Measurements from ENCODE around the gene EXOC6B.

Gene EXOC6B

GRCh38 chr2:72349016-72349415 lies 476.8 kb downstream of the EXOC6B start:
- no peak overlapping the region for H2AFZ ChIP-seq (ENCODE audit: low read depth, low read length)
- TF ChIP-seq CTCF (IDR thresholded peaks at IDR 0.05; ENCODE audit: low read depth, low read length) (no peak), EZH2phosphoT487 (IDR thresholded peaks at IDR 0.05; ENCODE audit: low read depth) (no peak)
- no peak overlapping the region for H3K4me3 ChIP-seq (ENCODE audit: low read length)
- no peak overlapping the region for H3K4me2 ChIP-seq (ENCODE audit: low read length)
- H3K27me3 ChIP-seq (ENCODE audit: low read depth, low read length), result no peaks in the 10 kb centered on the region
- no peaks in the 10 kb centered on the region for H3K4me1 ChIP-seq (ENCODE audit: low read length)
- H4K20me1 ChIP-seq (ENCODE audit: insufficient read depth, low read length), result no peaks in the 10 kb centered on the region
- H3K36me3 ChIP-seq (replicated peaks; ENCODE audit: low read depth, low read length), result no peaks in the 10 kb centered on the region
- H3K9ac ChIP-seq (ENCODE audit: low read length), result no peak overlapping the region
- no peaks in the 10 kb centered on the region for H3K9me3 ChIP-seq (ENCODE audit: insufficient read depth, low read length)
- no peaks in the 10 kb centered on the region for H3K79me2 ChIP-seq (ENCODE audit: low read length)
- H3K27ac ChIP-seq (ENCODE audit: low read length), result no peak overlapping the region

DNA sequence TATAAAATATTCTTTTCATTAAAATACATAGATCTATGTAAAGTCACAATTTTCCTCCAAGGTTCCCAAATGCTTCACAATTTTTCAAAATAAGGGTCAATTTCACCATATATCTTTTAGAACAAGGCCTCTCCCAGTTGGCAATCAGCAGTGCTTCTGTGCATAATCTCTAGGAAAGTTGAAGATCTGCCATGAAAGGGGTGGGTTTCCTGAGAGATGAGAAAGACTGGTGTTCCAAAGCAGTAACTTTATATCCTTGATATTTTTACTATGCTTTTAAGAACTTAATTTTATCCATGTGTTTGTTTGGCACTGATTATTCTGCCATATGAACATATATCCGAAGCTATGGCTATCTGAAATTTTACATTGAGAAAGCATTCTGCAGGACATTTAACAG lies 478.8 kb downstream of the EXOC6B start:
- Histone ChIP-seq H3K27ac (ENCODE audit: low read length) (no peak overlapping the region), H3K4me1 (ENCODE audit: low read length) (no peaks in the 10 kb centered on the region), H3K4me3 (ENCODE audit: low read length) (no peak overlapping the region), H3K27me3 (ENCODE audit: low read depth, low read length) (no peaks in the 10 kb centered on the region), H3K4me2 (ENCODE audit: low read length) (no peak overlapping the region), H3K9ac (ENCODE audit: low read length) (no peak overlapping the region), H2AFZ (ENCODE audit: low read depth, low read length) (no peak overlapping the region), H4K20me1 (ENCODE audit: insufficient read depth, low read length) (no peaks in the 10 kb centered on the region), H3K9me3 (ENCODE audit: insufficient read depth, low read length) (no peaks in the 10 kb centered on the region), H3K79me2 (ENCODE audit: low read length) (no peaks in the 10 kb centered on the region), H3K36me3 (replicated peaks; ENCODE audit: low read depth, low read length) (no peaks in the 10 kb centered on the region)
- no peak for TF ChIP-seq CTCF (IDR thresholded peaks at IDR 0.05; ENCODE audit: low read depth, low read length)

- Histone ChIP-seq H4K20me1 (ENCODE audit: insufficient read depth, low read length) (no peaks in the 10 kb centered on the region), H3K4me3 (ENCODE audit: low read length) (no peak overlapping the region), H3K79me2 (ENCODE audit: low read length) (no peaks in the 10 kb centered on the region), H3K36me3 (replicated peaks; ENCODE audit: low read depth, low read length) (no peaks in the 10 kb centered on the region), H3K9ac (ENCODE audit: low read length) (no peak overlapping the region), H3K4me1 (ENCODE audit: low read length) (no peaks in the 10 kb centered on the region), H3K27ac (ENCODE audit: low read length) (no peak overlapping the region), H3K27me3 (ENCODE audit: low read depth, low read length) (no peaks in the 10 kb centered on the region), H3K9me3 (ENCODE audit: insufficient read depth, low read length) (no peaks in the 10 kb centered on the region), H3K4me2 (ENCODE audit: low read length) (no peak overlapping the region), H2AFZ (ENCODE audit: low read depth, low read length) (no peak overlapping the region)
- TF ChIP-seq EZH2phosphoT487 (IDR thresholded peaks at IDR 0.05; ENCODE audit: low read depth) (no peak), CTCF (IDR thresholded peaks at IDR 0.05; ENCODE audit: low read depth, low read length) (no peak)
Observed at GRCh38 chr2:72341639-72342038, 484.2 kb downstream of the EXOC6B start.

GRCh38 chr2:72340665-72341064 lies 485.2 kb downstream of the EXOC6B start:
- Histone ChIP-seq H3K27ac (ENCODE audit: low read length) (no peak overlapping the region), H4K20me1 (ENCODE audit: insufficient read depth, low read length) (no peaks in the 10 kb centered on the region), H3K9me3 (ENCODE audit: insufficient read depth, low read length) (no peaks in the 10 kb centered on the region), H3K4me1 (ENCODE audit: low read length) (no peaks in the 10 kb centered on the region), H3K36me3 (replicated peaks; ENCODE audit: low read depth, low read length) (no peaks in the 10 kb centered on the region), H3K27me3 (ENCODE audit: low read depth, low read length) (no peaks in the 10 kb centered on the region), H2AFZ (ENCODE audit: low read depth, low read length) (no peak overlapping the region), H3K79me2 (ENCODE audit: low read length) (no peaks in the 10 kb centered on the region), H3K4me3 (ENCODE audit: low read length) (no peak overlapping the region), H3K4me2 (ENCODE audit: low read length) (no peak overlapping the region), H3K9ac (ENCODE audit: low read length) (no peak overlapping the region)
- no peak for TF ChIP-seq EZH2phosphoT487 (IDR thresholded peaks at IDR 0.05; ENCODE audit: low read depth)

- H2AFZ ChIP-seq (ENCODE audit: low read depth, low read length), result no peak overlapping the region
- no peak overlapping the region for H3K4me3 ChIP-seq (ENCODE audit: low read length)
- H3K27ac ChIP-seq (ENCODE audit: low read length), result no peak overlapping the region
- H3K4me2 ChIP-seq (ENCODE audit: low read length), result no peak overlapping the region
- no peaks in the 10 kb centered on the region for H3K9me3 ChIP-seq (ENCODE audit: insufficient read depth, low read length)
- TF ChIP-seq EZH2phosphoT487 (IDR thresholded peaks at IDR 0.05; ENCODE audit: low read depth), result no peak
- no peak for TF ChIP-seq CTCF (IDR thresholded peaks at IDR 0.05; ENCODE audit: low read depth, low read length)
- no peaks in the 10 kb centered on the region for H3K36me3 ChIP-seq (replicated peaks; ENCODE audit: low read depth, low read length)
- H3K9ac ChIP-seq (ENCODE audit: low read length), result no peak overlapping the region
- no peaks in the 10 kb centered on the region for H4K20me1 ChIP-seq (ENCODE audit: insufficient read depth, low read length)
- no peaks in the 10 kb centered on the region for H3K4me1 ChIP-seq (ENCODE audit: low read length)
- no peaks in the 10 kb centered on the region for H3K27me3 ChIP-seq (ENCODE audit: low read depth, low read length)
- H3K79me2 ChIP-seq (ENCODE audit: low read length), result no peaks in the 10 kb centered on the region
Observed at GRCh38 chr2:72338076-72338475, 487.8 kb downstream of the EXOC6B start.
